ENCODE data around the gene LSG1. TPM values are rescaled to one million over a fixed set of nuclear protein-coding genes. Genes with fewer than 3 reads are reported as not detected.

The LSG1 gene
- total RNA-seq, 2 donors from 2014 or later: 19.0 to 34.8 TPM

DNA sequence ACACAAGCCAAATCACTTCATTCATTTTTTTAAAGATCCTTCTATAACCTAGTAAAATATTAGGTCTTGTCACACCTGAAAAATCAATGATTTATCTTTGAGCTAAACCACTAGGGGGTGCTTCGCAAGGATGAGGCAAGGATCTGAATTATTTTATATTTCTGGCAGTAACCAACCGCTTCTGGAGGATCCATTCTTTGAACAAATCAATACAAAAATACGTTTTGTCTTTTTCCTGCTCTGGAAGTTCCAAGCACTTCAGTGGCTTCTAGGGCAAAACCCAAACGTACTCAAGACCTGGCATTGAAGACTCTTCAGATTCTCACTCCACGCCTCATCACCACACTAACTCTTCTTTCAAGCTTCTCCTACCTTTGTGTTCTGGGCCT lies 486 bp downstream of the LSG1 start:
- peak overlapping the region; percentile 85 for H3K27ac ChIP-seq
- H3K9me3 ChIP-seq: no peaks in the 10 kb centered on the region
- peak overlapping the region; percentile 52 to 89 for H3K9ac ChIP-seq (ENCODE audit: low read depth in 2 of 2, low read length in 2 of 2)
- no peak for DNase-seq
- H3K4me3 ChIP-seq: peak overlapping the region; percentile 76
- no peaks in the 10 kb centered on the region for H3K36me3 ChIP-seq
- intact Hi-C loops (cut with DNase I): no loop called here
- TF ChIP-seq CTCF (IDR thresholded peaks at IDR 0.05): peak; percentile 47
- no peaks in the 10 kb centered on the region for H3K27me3 ChIP-seq
- peaks cover 10% of the 10 kb centered on the region for H3K4me1 ChIP-seq

DNA sequence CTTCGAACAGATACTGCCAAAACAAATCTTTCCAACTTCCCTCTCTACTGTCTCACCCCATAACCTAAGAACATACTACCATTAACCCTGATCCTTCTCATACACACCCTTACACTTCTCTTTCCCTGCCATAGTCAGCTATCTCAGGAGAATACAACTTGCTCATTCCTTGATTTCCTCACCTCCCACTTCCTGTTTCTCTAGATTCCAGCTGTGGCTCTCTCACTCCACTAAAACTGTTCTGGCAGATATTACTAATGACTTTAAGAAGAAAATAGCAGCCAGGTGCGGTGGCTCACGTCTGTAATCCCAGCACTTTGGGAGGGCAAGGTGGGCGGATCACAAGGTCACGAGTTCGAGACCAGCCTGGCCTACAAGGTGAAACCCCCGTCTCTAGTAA lies 4.6 kb downstream of the LSG1 start:
- intact Hi-C loops (cut with DNase I): no loop called here
- peaks cover 10% of the 10 kb centered on the region for H3K36me3 ChIP-seq
- no peaks in the 10 kb centered on the region for H3K27me3 ChIP-seq
- H3K4me3 ChIP-seq: no peak overlapping the region
- no peak for DNase-seq
- H3K4me1 ChIP-seq: peaks cover 10% of the 10 kb centered on the region
- no peak overlapping the region for H3K9ac ChIP-seq (ENCODE audit: low read depth in 2 of 2, low read length in 2 of 2)
- no peak overlapping the region for H3K27ac ChIP-seq
- TF ChIP-seq CTCF (IDR thresholded peaks at IDR 0.05): no peak
- no peaks in the 10 kb centered on the region for H3K9me3 ChIP-seq

DNA sequence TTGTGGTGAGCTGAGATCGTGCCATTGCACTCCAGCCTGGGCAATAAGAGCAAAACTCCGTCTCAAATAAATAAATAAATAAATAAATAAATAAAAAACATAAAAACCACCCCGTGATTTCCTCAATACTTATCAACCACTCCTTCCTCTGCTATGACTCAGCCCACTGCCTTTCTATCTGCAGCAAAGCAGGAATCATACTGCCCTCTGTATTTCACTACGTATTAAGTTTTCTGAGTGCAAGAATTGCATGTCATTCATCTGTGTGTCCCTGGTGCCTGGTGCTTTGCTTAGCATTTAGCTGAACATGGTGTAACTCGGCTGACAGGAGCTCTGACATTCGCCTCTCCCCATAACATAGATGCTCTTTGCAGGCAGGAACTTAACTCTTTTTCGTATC lies 7.1 kb downstream of the LSG1 start:
- H3K36me3 ChIP-seq: peaks cover 10% of the 10 kb centered on the region

GRCh38 chr3:194661946-194662345 lies 10.0 kb downstream of the LSG1 start:
- no peaks in the 10 kb centered on the region for H3K27me3 ChIP-seq
- intact Hi-C loops (cut with DNase I): no loop called here
- no peak for TF ChIP-seq CTCF (IDR thresholded peaks at IDR 0.05)
- no peak overlapping the region for H3K9ac ChIP-seq (ENCODE audit: low read depth in 2 of 2, low read length in 2 of 2)
- H3K27ac ChIP-seq: no peak overlapping the region
- H3K9me3 ChIP-seq: no peaks in the 10 kb centered on the region
- DNase-seq: no peak
- H3K4me1 ChIP-seq: no peaks in the 10 kb centered on the region
- H3K36me3 ChIP-seq: peaks cover 10% of the 10 kb centered on the region
- H3K4me3 ChIP-seq: no peak overlapping the region

More for the DNA sequence above, 7.1 kb downstream of the LSG1 start:
- Histone ChIP-seq H3K9me3 (no peaks in the 10 kb centered on the region), H3K4me3 (no peak overlapping the region), H3K27ac (no peak overlapping the region), H3K9ac (ENCODE audit: low read depth in 2 of 2, low read length in 2 of 2) (no peak overlapping the region), H3K27me3 (no peaks in the 10 kb centered on the region), H3K4me1 (no peaks in the 10 kb centered on the region)
- intact Hi-C loops (cut with DNase I): no loop called here
- no peak for TF ChIP-seq CTCF (IDR thresholded peaks at IDR 0.05)
- no peak for DNase-seq

DNA sequence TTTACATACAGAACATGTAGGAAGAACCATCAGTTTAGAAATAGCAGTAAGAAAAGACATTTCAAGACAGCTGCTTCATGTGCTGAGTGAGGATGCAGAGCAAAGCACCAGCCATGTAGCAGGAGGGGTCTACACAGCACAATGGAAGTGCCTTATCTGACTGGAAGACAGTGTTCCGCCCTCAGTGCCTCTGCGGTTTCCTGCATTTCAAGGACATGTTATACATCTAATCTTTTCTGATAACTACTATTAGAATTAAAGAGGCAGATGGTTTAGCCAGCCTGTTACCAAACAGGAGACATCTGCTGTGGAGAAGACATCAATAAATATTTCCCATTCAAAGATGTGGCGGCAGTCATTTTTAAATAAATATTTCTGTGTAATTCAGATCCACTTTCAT lies 10.6 kb downstream of the LSG1 start:
- no peak for TF ChIP-seq CTCF (IDR thresholded peaks at IDR 0.05)
- Histone ChIP-seq H3K4me3 (no peak overlapping the region), H3K36me3 (peaks cover 10% of the 10 kb centered on the region), H3K9ac (ENCODE audit: low read depth in 2 of 2, low read length in 2 of 2) (no peak overlapping the region), H3K27ac (no peak overlapping the region), H3K27me3 (no peaks in the 10 kb centered on the region), H3K9me3 (no peaks in the 10 kb centered on the region), H3K4me1 (no peaks in the 10 kb centered on the region)
- DNase-seq: no peak
- intact Hi-C loops (cut with DNase I): no loop called here

DNA sequence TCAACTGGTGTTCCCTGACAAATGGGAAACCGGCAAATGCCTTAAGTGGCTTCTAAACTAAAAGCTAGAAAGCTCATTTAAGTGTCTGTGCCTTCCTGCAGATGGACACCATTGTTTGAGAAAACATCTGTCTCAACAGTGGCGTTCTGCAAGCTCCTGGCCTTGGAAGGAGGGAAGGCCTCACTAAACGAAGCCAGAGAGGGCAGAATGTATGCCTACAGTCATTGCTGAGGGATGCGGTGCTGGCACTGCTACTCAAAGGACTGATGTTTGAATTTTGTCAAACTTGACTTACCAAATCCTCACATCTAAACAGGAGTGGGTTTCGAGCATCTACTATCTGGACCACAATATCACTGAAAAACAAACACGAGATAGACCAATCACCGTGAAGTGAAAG lies 12.2 kb downstream of the LSG1 start:
- Histone ChIP-seq H3K36me3 (no peaks in the 10 kb centered on the region), H3K9me3 (no peaks in the 10 kb centered on the region)

More for the DNA sequence above, 12.2 kb downstream of the LSG1 start:
- no peak for DNase-seq
- H3K4me1 ChIP-seq: no peaks in the 10 kb centered on the region
- no peak overlapping the region for H3K4me3 ChIP-seq
- no peak overlapping the region for H3K27ac ChIP-seq
- intact Hi-C loops (cut with DNase I): no loop called here
- TF ChIP-seq CTCF (IDR thresholded peaks at IDR 0.05): no peak
- H3K9ac ChIP-seq (ENCODE audit: low read depth in 2 of 2, low read length in 2 of 2): no peak overlapping the region
- H3K27me3 ChIP-seq: no peaks in the 10 kb centered on the region
